ENCODE measurements around the gene KCNJ4. TPM values are rescaled to one million over a fixed set of nuclear protein-coding genes. Genes with fewer than 3 reads are reported as not detected.
A peak's percentile ranks its signal among the peaks of the same experiment; 100 is the strongest.

The KCNJ4 gene
- total and polyA plus RNA-seq, 5 donors from 2014 or later, result not detected

DNA sequence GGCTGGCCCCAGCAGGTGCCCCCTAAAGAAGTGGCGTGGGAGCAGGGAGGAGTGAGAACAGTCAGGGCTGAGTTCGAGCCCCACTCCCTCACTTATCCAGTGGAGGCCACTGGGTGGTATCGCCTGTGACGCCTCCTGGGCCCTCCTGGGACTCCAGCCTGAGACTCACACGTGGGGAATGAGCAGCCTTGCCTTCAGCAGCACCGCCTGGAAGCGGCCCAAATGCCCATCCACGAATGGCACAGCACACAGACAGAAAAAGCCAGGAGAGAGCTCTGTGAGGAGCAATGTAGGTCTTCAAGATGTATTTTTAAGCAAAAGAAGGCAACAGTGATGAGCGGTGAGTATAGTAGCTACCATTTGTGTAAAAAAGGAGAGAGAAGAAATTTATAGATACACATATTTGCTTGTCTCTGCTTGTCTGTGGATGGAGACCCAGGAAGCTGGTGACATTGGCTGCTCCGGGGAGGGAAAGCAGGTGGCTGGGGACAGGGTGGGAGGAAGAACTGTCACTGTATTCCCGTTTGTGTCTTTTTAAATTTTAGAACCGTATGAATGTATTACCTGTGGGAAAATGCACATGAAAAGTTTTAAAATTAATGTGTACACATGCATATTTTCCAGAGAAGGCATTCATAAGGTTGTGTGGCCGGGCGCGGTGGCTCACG lies 13.2 kb downstream of the KCNJ4 start:
- H3K36me3 ChIP-seq (ENCODE audit: control insufficient read depth, insufficient read depth, low read length), result no peaks in the 10 kb centered on the region

DNA sequence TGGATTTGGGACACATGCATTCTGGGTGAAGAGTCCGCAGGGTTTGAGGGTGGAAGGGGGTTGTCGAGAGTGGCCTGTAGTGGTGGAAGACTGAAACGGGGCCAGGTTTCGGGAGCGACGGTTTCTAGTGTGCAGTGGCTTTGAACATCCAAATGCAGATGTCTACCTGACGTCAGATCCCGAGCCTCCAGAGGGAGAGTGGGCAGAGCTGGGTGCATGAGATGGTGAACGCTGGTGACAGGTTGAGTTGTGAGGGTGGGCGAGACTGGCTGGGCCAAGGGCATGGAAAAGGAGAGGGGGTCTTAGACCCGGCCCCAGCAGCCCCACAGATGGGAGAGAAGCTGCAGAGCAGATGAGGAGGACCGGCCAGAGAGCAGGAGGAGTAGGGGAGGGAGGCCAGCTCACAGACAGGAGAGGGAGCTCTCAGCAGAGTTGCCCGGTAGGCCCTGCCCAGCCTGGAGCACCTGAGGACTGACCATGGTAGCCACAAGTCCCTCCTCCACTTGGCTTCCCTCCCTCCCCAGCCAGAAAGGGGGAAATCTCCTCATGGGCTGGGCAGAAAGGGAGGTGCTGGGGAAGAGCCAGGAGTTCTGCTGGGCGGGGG lies 14.2 kb downstream of the KCNJ4 start:
- H3K4me1 ChIP-seq (ENCODE audit: control insufficient read depth, insufficient read depth, low read length, poor library complexity, severe bottlenecking), result no peaks in the 10 kb centered on the region
- H3K36me3 Mint-ChIP-seq, result no peaks in the 10 kb centered on the region
- H3K4me3 Mint-ChIP-seq, result no peak overlapping the region
- no peak for ATAC-seq (ENCODE audit: low read depth in 2 of 2)
- H3K9me3 Mint-ChIP-seq, result peaks cover 0 to 2% (median 0%) of the 10 kb centered on the region in 7 donors
- H3K27me3 Mint-ChIP-seq, result peaks cover 17% of the 10 kb centered on the region
- no peak for DNase-seq
- no peak overlapping the region for H3K27ac Mint-ChIP-seq
- H3K4me1 Mint-ChIP-seq, result no peaks in the 10 kb centered on the region
- H3K27me3 ChIP-seq (ENCODE audit: control insufficient read depth, insufficient read depth, low read length), result no peaks in the 10 kb centered on the region
- H3K36me3 ChIP-seq (ENCODE audit: control insufficient read depth, insufficient read depth, low read length), result no peaks in the 10 kb centered on the region
- H3K27ac ChIP-seq (ENCODE audit: insufficient read depth, low read length, poor library complexity, severe bottlenecking), result no peak overlapping the region
- H3K9me3 ChIP-seq (ENCODE audit: control insufficient read depth in 2 of 2, low read length in 2 of 2), result no peaks in the 10 kb centered on the region
- no peak overlapping the region for H3K4me3 ChIP-seq (ENCODE audit: low read depth, low read length)

More for the DNA sequence above, 13.2 kb downstream of the KCNJ4 start:
- Mint-ChIP-seq H3K27me3 (peaks cover 17% of the 10 kb centered on the region), H3K4me1 (no peaks in the 10 kb centered on the region), H3K27ac (no peak overlapping the region), H3K9me3 (peaks cover 0 to 2% (median 0%) of the 10 kb centered on the region in 7 donors), H3K36me3 (no peaks in the 10 kb centered on the region), H3K4me3 (peak overlapping the region in 1 of 4 donors; percentile 21)
- Histone ChIP-seq H3K4me3 (ENCODE audit: low read depth, low read length) (no peak overlapping the region), H3K4me1 (ENCODE audit: control insufficient read depth, insufficient read depth, low read length, poor library complexity, severe bottlenecking) (no peaks in the 10 kb centered on the region), H3K27ac (ENCODE audit: insufficient read depth, low read length, poor library complexity, severe bottlenecking) (no peak overlapping the region), H3K9me3 (ENCODE audit: control insufficient read depth in 2 of 2, low read length in 2 of 2) (no peaks in the 10 kb centered on the region), H3K27me3 (ENCODE audit: control insufficient read depth, insufficient read depth, low read length) (no peaks in the 10 kb centered on the region)
- no peak for DNase-seq
- no peak for ATAC-seq (ENCODE audit: low read depth in 2 of 2)

DNA sequence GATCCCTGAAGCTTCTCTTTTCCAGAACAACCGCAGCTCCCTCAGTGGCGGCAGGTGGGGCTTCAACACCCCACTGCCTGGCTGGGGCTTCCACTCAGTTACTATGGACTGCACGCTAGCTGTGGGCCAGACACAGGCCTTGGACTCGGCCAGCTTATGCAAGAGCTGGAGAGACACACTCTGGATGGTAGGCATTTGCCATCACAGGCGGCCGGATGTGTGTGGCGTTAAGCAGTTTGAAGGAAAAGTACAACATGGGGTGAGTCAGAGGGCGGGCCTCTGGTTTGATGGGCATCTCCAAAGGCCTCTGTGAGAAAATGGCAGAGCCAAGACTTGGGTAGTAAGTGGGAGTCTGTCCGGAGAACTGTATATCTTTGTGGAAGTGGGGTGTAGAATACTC lies 17.6 kb downstream of the KCNJ4 start:
- ATAC-seq (ENCODE audit: low read depth in 2 of 2) (no peak), DNase-seq (no peak)
- Histone ChIP-seq H3K4me3 (ENCODE audit: low read depth, low read length) (no peak overlapping the region), H3K27me3 (ENCODE audit: control insufficient read depth, insufficient read depth, low read length) (no peaks in the 10 kb centered on the region), H3K4me1 (ENCODE audit: control insufficient read depth, insufficient read depth, low read length, poor library complexity, severe bottlenecking) (no peaks in the 10 kb centered on the region), H3K9me3 (ENCODE audit: control insufficient read depth in 2 of 2, low read length in 2 of 2) (no peaks in the 10 kb centered on the region), H3K36me3 (ENCODE audit: control insufficient read depth, insufficient read depth, low read length) (no peaks in the 10 kb centered on the region), H3K27ac (ENCODE audit: insufficient read depth, low read length, poor library complexity, severe bottlenecking) (no peak overlapping the region)
- peaks cover 6% of the 10 kb centered on the region for H3K27me3 Mint-ChIP-seq
- H3K9me3 Mint-ChIP-seq, result peaks cover 0 to 2% (median 0%) of the 10 kb centered on the region in 7 donors
- H3K27ac Mint-ChIP-seq, result no peak overlapping the region
- H3K4me3 Mint-ChIP-seq, result no peak overlapping the region
- H3K4me1 Mint-ChIP-seq, result no peaks in the 10 kb centered on the region
- no peaks in the 10 kb centered on the region for H3K36me3 Mint-ChIP-seq

DNA sequence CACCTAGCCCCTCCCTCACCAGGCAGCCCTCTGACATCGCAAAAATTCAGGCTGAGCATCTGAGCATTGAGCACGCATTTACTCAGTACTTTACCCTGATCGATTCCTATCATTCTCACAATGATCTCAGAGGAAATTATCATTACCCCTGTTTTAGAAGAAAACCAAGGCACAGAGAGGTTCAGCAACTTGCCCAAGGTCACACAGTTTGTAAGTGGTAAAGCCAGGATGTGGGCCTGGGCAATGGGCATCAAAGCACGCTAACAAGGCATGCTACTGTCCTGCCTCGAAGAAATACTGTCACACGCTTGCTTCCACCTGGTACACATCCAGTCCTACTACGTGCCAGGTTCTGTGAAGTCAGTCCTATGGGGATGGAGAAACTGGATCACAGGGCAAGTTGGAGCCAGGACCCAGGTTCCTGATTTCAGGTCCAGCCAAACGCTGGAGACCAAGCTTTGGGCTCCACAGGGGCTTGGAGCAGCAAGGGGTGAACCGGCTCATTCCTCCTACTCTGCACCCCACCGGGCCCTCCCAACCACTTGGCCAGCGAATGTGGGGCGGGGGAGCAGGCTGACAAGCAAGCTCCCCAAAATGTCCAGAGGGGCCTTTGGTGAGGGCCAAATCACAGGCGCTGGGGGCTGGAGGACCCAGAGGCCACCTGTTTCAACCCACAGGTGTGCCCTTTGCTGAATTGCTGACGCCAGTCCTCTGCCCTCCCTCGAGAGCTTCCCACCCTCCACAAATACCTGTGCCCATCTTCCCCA lies 18.2 kb downstream of the KCNJ4 start:
- H3K9me3 Mint-ChIP-seq, result peaks cover 0 to 2% (median 0%) of the 10 kb centered on the region in 7 donors
- H3K27me3 ChIP-seq (ENCODE audit: control insufficient read depth, insufficient read depth, low read length), result no peaks in the 10 kb centered on the region
- no peaks in the 10 kb centered on the region for H3K36me3 Mint-ChIP-seq
- H3K4me1 ChIP-seq (ENCODE audit: control insufficient read depth, insufficient read depth, low read length, poor library complexity, severe bottlenecking), result no peaks in the 10 kb centered on the region
- H3K27ac ChIP-seq (ENCODE audit: insufficient read depth, low read length, poor library complexity, severe bottlenecking), result no peak overlapping the region
- no peak overlapping the region for H3K4me3 Mint-ChIP-seq
- H3K4me1 Mint-ChIP-seq, result no peaks in the 10 kb centered on the region
- H3K9me3 ChIP-seq (ENCODE audit: control insufficient read depth in 2 of 2, low read length in 2 of 2), result no peaks in the 10 kb centered on the region
- DNase-seq, result no peak
- H3K4me3 ChIP-seq (ENCODE audit: low read depth, low read length), result no peak overlapping the region
- no peaks in the 10 kb centered on the region for H3K36me3 ChIP-seq (ENCODE audit: control insufficient read depth, insufficient read depth, low read length)
- ATAC-seq (ENCODE audit: low read depth in 2 of 2), result no peak
- no peak overlapping the region for H3K27ac Mint-ChIP-seq
- peaks cover 6% of the 10 kb centered on the region for H3K27me3 Mint-ChIP-seq

DNA sequence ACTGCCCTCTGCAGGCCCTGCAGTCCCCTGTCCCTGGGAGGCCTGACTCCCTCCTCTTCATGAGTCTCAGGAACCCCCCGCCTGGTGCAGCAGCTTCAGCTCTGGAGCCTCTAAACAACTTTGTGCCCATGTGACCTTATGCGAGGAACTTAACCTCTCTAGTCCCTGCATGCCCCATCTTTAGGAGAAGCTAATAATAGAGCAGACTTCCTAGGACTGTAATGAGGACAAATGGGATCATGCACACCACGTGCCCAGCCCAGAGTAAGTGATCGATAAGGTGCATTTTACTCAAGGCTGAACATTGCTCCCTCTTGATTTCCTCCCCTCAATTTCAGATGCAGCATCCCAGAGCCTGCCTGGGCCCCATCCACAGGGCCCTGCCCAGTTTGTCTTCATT lies 19.0 kb downstream of the KCNJ4 start:
- ATAC-seq (ENCODE audit: low read depth in 2 of 2), result peak in 1 of 2 donors; percentile 28
- Histone ChIP-seq H3K9me3 (ENCODE audit: control insufficient read depth in 2 of 2, low read length in 2 of 2) (no peaks in the 10 kb centered on the region), H3K27me3 (ENCODE audit: control insufficient read depth, insufficient read depth, low read length) (no peaks in the 10 kb centered on the region), H3K27ac (ENCODE audit: insufficient read depth, low read length, poor library complexity, severe bottlenecking) (no peak overlapping the region), H3K4me3 (ENCODE audit: low read depth, low read length) (no peak overlapping the region), H3K4me1 (ENCODE audit: control insufficient read depth, insufficient read depth, low read length, poor library complexity, severe bottlenecking) (no peaks in the 10 kb centered on the region), H3K36me3 (ENCODE audit: control insufficient read depth, insufficient read depth, low read length) (no peaks in the 10 kb centered on the region)
- Mint-ChIP-seq H3K27me3 (peaks cover 6% of the 10 kb centered on the region), H3K4me1 (no peaks in the 10 kb centered on the region), H3K27ac (no peak overlapping the region), H3K9me3 (no peaks in the 10 kb centered on the region), H3K36me3 (no peaks in the 10 kb centered on the region), H3K4me3 (no peak overlapping the region)
- DNase-seq, result no peak

DNA sequence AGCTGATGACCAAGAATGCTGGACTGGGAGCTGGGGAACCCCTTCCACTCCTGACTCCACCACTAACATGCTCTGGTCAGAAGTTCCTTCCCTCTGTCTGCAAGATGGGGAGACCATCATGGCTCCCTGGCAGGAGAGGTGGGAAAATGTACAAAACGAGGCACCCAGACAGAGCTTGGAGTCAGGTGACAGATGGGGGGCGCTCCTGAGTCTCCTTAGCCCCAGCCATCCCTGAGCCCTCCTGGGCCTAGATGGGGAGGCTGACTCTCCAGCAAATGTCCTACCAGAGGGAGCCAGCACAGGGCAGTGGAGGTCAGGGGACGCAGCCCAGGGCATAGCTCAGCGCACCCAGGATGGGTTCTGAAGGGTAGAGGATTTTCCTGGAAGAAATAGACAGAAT lies 20.0 kb downstream of the KCNJ4 start:
- H3K27ac ChIP-seq (ENCODE audit: insufficient read depth, low read length, poor library complexity, severe bottlenecking), result no peak overlapping the region
- ATAC-seq (ENCODE audit: low read depth in 2 of 2) (no peak), DNase-seq (no peak)
- H3K27me3 ChIP-seq (ENCODE audit: control insufficient read depth, insufficient read depth, low read length), result no peaks in the 10 kb centered on the region
- H3K9me3 ChIP-seq (ENCODE audit: control insufficient read depth in 2 of 2, low read length in 2 of 2), result no peaks in the 10 kb centered on the region
- Mint-ChIP-seq H3K9me3 (no peaks in the 10 kb centered on the region), H3K4me3 (no peak overlapping the region), H3K27me3 (no peaks in the 10 kb centered on the region), H3K36me3 (no peaks in the 10 kb centered on the region), H3K27ac (no peak overlapping the region), H3K4me1 (no peaks in the 10 kb centered on the region)
- no peak overlapping the region for H3K4me3 ChIP-seq (ENCODE audit: low read depth, low read length)
- no peaks in the 10 kb centered on the region for H3K36me3 ChIP-seq (ENCODE audit: control insufficient read depth, insufficient read depth, low read length)
- no peaks in the 10 kb centered on the region for H3K4me1 ChIP-seq (ENCODE audit: control insufficient read depth, insufficient read depth, low read length, poor library complexity, severe bottlenecking)

DNA sequence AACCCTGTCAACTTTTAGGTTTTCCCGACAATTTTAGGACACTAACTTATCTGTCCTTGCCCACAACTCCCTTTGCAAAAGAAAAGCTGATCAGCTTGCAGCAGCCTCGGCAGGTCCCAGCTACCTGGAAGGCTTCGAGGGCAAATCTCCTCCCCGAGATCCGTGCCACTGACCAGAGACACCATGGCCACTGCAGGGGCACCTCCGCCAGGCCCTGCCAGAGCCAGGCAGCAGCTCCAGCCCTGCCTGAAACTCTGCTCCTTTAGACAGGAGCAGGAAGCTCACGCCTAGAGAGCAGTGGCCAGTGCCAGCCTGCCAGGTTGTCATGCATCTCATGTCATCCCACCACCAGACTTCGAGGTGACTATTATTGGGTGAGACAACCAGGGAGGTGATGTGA lies 21.1 kb downstream of the KCNJ4 start:
- no peak overlapping the region for H3K27ac Mint-ChIP-seq
- no peaks in the 10 kb centered on the region for H3K4me1 ChIP-seq (ENCODE audit: control insufficient read depth, insufficient read depth, low read length, poor library complexity, severe bottlenecking)
- DNase-seq (no peak), ATAC-seq (ENCODE audit: low read depth in 2 of 2) (no peak)
- H3K9me3 Mint-ChIP-seq, result no peaks in the 10 kb centered on the region
- no peaks in the 10 kb centered on the region for H3K27me3 Mint-ChIP-seq
- no peak overlapping the region for H3K4me3 Mint-ChIP-seq
- H3K27me3 ChIP-seq (ENCODE audit: control insufficient read depth, insufficient read depth, low read length), result no peaks in the 10 kb centered on the region
- no peaks in the 10 kb centered on the region for H3K36me3 ChIP-seq (ENCODE audit: control insufficient read depth, insufficient read depth, low read length)
- H3K36me3 Mint-ChIP-seq, result no peaks in the 10 kb centered on the region
- no peak overlapping the region for H3K27ac ChIP-seq (ENCODE audit: insufficient read depth, low read length, poor library complexity, severe bottlenecking)
- H3K9me3 ChIP-seq (ENCODE audit: control insufficient read depth in 2 of 2, low read length in 2 of 2), result no peaks in the 10 kb centered on the region
- H3K4me1 Mint-ChIP-seq, result no peaks in the 10 kb centered on the region
- H3K4me3 ChIP-seq (ENCODE audit: low read depth, low read length), result no peak overlapping the region

Measured in CD4-positive, CD25-positive, alpha-beta regulatory T cell (primary cell).